Measurements from ENCODE around the gene DOK5.

The DOK5 gene

GRCh38 chr20:54640800-54641199 is 165.4 kb downstream of the DOK5 start:
- in situ Hi-C loops (cut with MboI; ENCODE audit: low sequenced_read_pairs) = loop anchor here (25.0 kb wide), 1 partner anchor 428 kb away; the partner anchor contains the start of gene PFDN4

- in situ Hi-C loops (cut with MboI; ENCODE audit: low sequenced_read_pairs) = loop anchor here (25.0 kb wide), 1 partner anchor 431 kb away; the partner anchor contains the start of gene PFDN4
These were observed 167.7 kb downstream of the DOK5 start for GRCh38 chr20:54642864-54643667.

- in situ Hi-C loops (cut with MboI; ENCODE audit: low sequenced_read_pairs) = loop anchor here (25.0 kb wide), 1 partner anchor 431 kb away; the partner anchor contains the start of gene PFDN4
These were observed 168.4 kb downstream of the DOK5 start for GRCh38 chr20:54643761-54644160.

- in situ Hi-C loops (cut with MboI; ENCODE audit: low sequenced_read_pairs) = loop anchor here (25.0 kb wide), 1 partner anchor 433 kb away; the partner anchor contains the start of gene PFDN4
These were observed 170.2 kb downstream of the DOK5 start for GRCh38 chr20:54645445-54646155.

GRCh38 chr20:54646156-54646517 is 170.7 kb downstream of the DOK5 start:
- in situ Hi-C loops (cut with MboI; ENCODE audit: low sequenced_read_pairs) = loop anchor here (25.0 kb wide), 1 partner anchor 434 kb away; the partner anchor contains the start of gene PFDN4

GRCh38 chr20:54648421-54649142 is 173.2 kb downstream of the DOK5 start:
- in situ Hi-C loops (cut with MboI; ENCODE audit: low sequenced_read_pairs) = loop anchor here (25.0 kb wide), 1 partner anchor 436 kb away; the partner anchor contains the start of gene PFDN4

- in situ Hi-C loops (cut with MboI; ENCODE audit: low sequenced_read_pairs) = loop anchor here (25.0 kb wide), 1 partner anchor 437 kb away; the partner anchor contains the start of gene PFDN4
These were observed 174.1 kb downstream of the DOK5 start for GRCh38 chr20:54649511-54649962.

- in situ Hi-C loops (cut with MboI; ENCODE audit: low sequenced_read_pairs) = no loop called here
These were observed 174.8 kb downstream of the DOK5 start for GRCh38 chr20:54650052-54650719.

GRCh38 chr20:54651252-54651651 is 175.9 kb downstream of the DOK5 start:
- in situ Hi-C loops (cut with MboI; ENCODE audit: low sequenced_read_pairs) = no loop called here

GRCh38 chr20:54654450-54654849 is 179.1 kb downstream of the DOK5 start:
- in situ Hi-C loops (cut with MboI; ENCODE audit: low sequenced_read_pairs) = no loop called here

GRCh38 chr20:54657268-54657826 is 182.0 kb downstream of the DOK5 start:
- in situ Hi-C loops (cut with MboI; ENCODE audit: low sequenced_read_pairs) = no loop called here

GRCh38 chr20:54658525-54658924 is 183.1 kb downstream of the DOK5 start:
- in situ Hi-C loops (cut with MboI; ENCODE audit: low sequenced_read_pairs) = no loop called here

- in situ Hi-C loops (cut with MboI; ENCODE audit: low sequenced_read_pairs) = no loop called here
These were observed 185.9 kb downstream of the DOK5 start for GRCh38 chr20:54661265-54661664.

- in situ Hi-C loops (cut with MboI; ENCODE audit: low sequenced_read_pairs) = no loop called here
These were observed 186.6 kb downstream of the DOK5 start for GRCh38 chr20:54661880-54662465.

- in situ Hi-C loops (cut with MboI; ENCODE audit: low sequenced_read_pairs) = no loop called here
These were observed 190.4 kb downstream of the DOK5 start for GRCh38 chr20:54665812-54666211.

GRCh38 chr20:54668271-54669039 is 193.1 kb downstream of the DOK5 start:
- in situ Hi-C loops (cut with MboI; ENCODE audit: low sequenced_read_pairs) = no loop called here

- in situ Hi-C loops (cut with MboI; ENCODE audit: low sequenced_read_pairs) = no loop called here
These were observed 193.6 kb downstream of the DOK5 start for GRCh38 chr20:54669040-54669363.

GRCh38 chr20:54678253-54678652 is 202.9 kb downstream of the DOK5 start:
- in situ Hi-C loops (cut with MboI; ENCODE audit: low sequenced_read_pairs) = no loop called here

- in situ Hi-C loops (cut with MboI; ENCODE audit: low sequenced_read_pairs) = no loop called here
These were observed 205.0 kb downstream of the DOK5 start for GRCh38 chr20:54680439-54680838.

All from hTERT RPE-1 (cell line).